ENCODE measurements around the gene PLCB3. TPM values are rescaled to one million over a fixed set of nuclear protein-coding genes. Genes with fewer than 3 reads are reported as not detected.
A peak's percentile ranks its signal among the peaks of the same experiment; 100 is the strongest.

PLCB3 gene
- total RNA-seq, 1 experiment from 2014 or later: 80.2 TPM

DNA sequence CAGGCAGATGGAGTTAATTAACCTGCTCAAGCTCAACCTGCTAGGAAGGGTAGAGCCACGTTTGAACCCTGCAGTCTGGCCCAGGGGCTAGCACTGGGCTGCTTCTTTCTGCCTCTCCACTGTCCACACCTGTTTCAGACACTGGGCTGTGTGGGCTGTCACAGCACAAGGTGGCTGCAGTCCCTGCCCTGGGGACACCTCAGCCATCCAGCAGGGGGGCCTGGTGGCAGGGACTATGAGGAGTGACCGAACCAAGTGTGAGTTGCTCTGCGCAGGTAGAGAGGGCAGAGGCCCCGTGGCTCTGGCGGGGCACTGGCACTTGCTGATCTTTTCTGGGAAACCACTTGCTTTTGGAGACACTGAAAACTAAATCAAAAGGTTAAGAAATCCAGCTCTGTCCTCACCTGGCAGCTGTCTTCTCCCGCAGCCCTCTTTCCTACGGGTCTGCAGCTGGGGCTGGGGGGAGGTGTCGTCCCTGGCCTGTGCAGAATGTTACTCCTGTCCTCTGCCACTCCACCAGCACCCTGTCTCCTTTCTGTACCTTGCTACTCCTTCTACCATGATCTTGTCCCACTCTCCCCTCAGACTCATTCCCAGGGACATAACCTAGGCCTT, 27.4 kb downstream of the PLCB3 start:
- no peaks in the 10 kb centered on the region for H3K23me2 ChIP-seq (ENCODE audit: insufficient read length, low read depth, low read length, poor library complexity, severe bottlenecking)
- H3K4ac ChIP-seq (ENCODE audit: low read depth, low read length): no peak overlapping the region
- no peak overlapping the region for H2AFZ ChIP-seq (ENCODE audit: low read length)
- H3K4me1 Mint-ChIP-seq: peaks cover 6 to 10% of the 10 kb centered on the region in 2 experiments; a peak in 3 of 4 replicates
- H3K14ac ChIP-seq (ENCODE audit: insufficient read depth, low read length): no peak overlapping the region
- no peaks in the 10 kb centered on the region; the same call in none of the 2 replicates for H3K27me3 Mint-ChIP-seq (ENCODE audit: low read depth)
- no peak overlapping the region for H3K27ac ChIP-seq (ENCODE audit: insufficient read length, low read depth, low read length)
- H3K4me1 ChIP-seq (ENCODE audit: insufficient read depth, low read length): no peaks in the 10 kb centered on the region
- H4K5ac ChIP-seq (ENCODE audit: insufficient read length, low read depth, low read length): no peak overlapping the region
- no peaks in the 10 kb centered on the region for H3K9me3 Mint-ChIP-seq
- no peaks in the 10 kb centered on the region for H3K27me3 ChIP-seq (ENCODE audit: insufficient read depth, low read length)
- H3K36me3 Mint-ChIP-seq (ENCODE audit: insufficient read depth in 1 of 3, low read depth in 3 of 3): peaks cover 0 to 24% (median 22%) of the 10 kb centered on the region in 3 experiments; a peak in 5 of 7 replicates
- no peak overlapping the region for H2AK5ac ChIP-seq (ENCODE audit: insufficient read length, low read length)
- H3K23ac ChIP-seq (ENCODE audit: insufficient read length, low read depth, low read length): no peak overlapping the region
- no peak for DNase-seq
- H3K27ac Mint-ChIP-seq: peak overlapping the region in 1 of 3 experiments; percentile 62; a peak in 2 of 7 replicates
- H3K18ac ChIP-seq (ENCODE audit: insufficient read length, low read depth, low read length): no peak overlapping the region
- no peak overlapping the region for H3K4me2 ChIP-seq (ENCODE audit: insufficient read depth, insufficient read length, low read length)
- no peak overlapping the region for H3T11ph ChIP-seq (ENCODE audit: low read length)
- H3K9me3 ChIP-seq (ENCODE audit: control insufficient read depth, low read depth, low read length): no peaks in the 10 kb centered on the region
- no peak overlapping the region for H3K56ac ChIP-seq (ENCODE audit: insufficient read length, low read depth, low read length)
- H3K4me3 Mint-ChIP-seq: no peak overlapping the region
- H2BK120ac ChIP-seq (ENCODE audit: low read depth, low read length, poor library complexity, severe bottlenecking): no peak overlapping the region
- H3K79me2 ChIP-seq (ENCODE audit: insufficient read depth, low read length): no peaks in the 10 kb centered on the region
- H4K8ac ChIP-seq (replicated peaks; ENCODE audit: insufficient read length, low read depth, low read length): no peak overlapping the region
- no peak overlapping the region for H3K9ac ChIP-seq (ENCODE audit: extremely low read depth, insufficient read length, low read length)
- WGBS (ENCODE audit: extremely low coverage, insufficient read length, low lambda C conversion rate): no CpG with 5 or more reads among the region's 8 CpGs
- no peak overlapping the region for H2BK12ac ChIP-seq (ENCODE audit: insufficient read length, low read depth, low read length)
- H2BK15ac ChIP-seq (ENCODE audit: low read depth, low read length): no peak overlapping the region
- H3K79me1 ChIP-seq (ENCODE audit: insufficient read depth, low read depth, low read length, poor library complexity, severe bottlenecking): no peaks in the 10 kb centered on the region
- H4K20me1 ChIP-seq (ENCODE audit: control insufficient read depth, insufficient read depth, insufficient read length): no peaks in the 10 kb centered on the region
- TF ChIP-seq, protein P1, sequence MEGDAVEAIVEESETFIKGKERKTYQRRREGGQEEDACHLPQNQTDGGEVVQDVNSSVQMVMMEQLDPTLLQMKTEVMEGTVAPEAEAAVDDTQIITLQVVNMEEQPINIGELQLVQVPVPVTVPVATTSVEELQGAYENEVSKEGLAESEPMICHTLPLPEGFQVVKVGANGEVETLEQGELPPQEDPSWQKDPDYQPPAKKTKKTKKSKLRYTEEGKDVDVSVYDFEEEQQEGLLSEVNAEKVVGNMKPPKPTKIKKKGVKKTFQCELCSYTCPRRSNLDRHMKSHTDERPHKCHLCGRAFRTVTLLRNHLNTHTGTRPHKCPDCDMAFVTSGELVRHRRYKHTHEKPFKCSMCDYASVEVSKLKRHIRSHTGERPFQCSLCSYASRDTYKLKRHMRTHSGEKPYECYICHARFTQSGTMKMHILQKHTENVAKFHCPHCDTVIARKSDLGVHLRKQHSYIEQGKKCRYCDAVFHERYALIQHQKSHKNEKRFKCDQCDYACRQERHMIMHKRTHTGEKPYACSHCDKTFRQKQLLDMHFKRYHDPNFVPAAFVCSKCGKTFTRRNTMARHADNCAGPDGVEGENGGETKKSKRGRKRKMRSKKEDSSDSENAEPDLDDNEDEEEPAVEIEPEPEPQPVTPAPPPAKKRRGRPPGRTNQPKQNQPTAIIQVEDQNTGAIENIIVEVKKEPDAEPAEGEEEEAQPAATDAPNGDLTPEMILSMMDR (conservative IDR thresholded peaks at IDR 0.05): no peak
- no peak overlapping the region for H4K91ac ChIP-seq (ENCODE audit: insufficient read length, low read depth, low read length)
- no peak overlapping the region for H2BK5ac ChIP-seq (ENCODE audit: insufficient read length, low read length)
- no peak overlapping the region for H2BK20ac ChIP-seq (ENCODE audit: low read depth, low read length, poor library complexity, severe bottlenecking)

Data from H9 (cell line).